HepG2 (cell line): Measurements from ENCODE around the gene DNAJC5. TPM values are rescaled to one million over a fixed set of nuclear protein-coding genes. Genes with fewer than 3 reads are reported as not detected.

Experiments used
- ATAC-seq: fragments of 200-7000 bp; cut with Tn5 transposase; 3 replicates; pipeline ENCODE4 v1.9.1; 2020; ENCODE audit warnings: mild to moderate bottlenecking, moderate library complexity
- BruUV-seq: library from RNA; stranded (reverse); fragments of 400-500 nt; replicated peaks from 2 replicates; lab custom pipeline; 2021; lab: Mats Ljungman, UMichigan
- CTCF ChIA-PET: fragments of 300-600 bp; formaldehyde crosslinking; extraction: SDS; loops from one replicate; lab custom pipeline; 2021; ENCODE audit warnings: low total read pairs, inconsistent platforms, low intra/inter-chr PET ratio; lab: Yijun Ruan, JAX
- POLR2A ChIA-PET: fragments of 350-600 bp; sonication (Branson Sonifier 250); formaldehyde crosslinking; loops from one replicate; lab custom pipeline; 2020; ENCODE audit warnings: antibody characterized with exemption, inconsistent platforms; lab: Yijun Ruan, JAX
- DNase-seq: peaks from one replicate; pipeline ENCODE4 v3.0.0-alpha.2; 2015; ENCODE audit warnings: low spot score
- FAIRE-seq: peaks from 3 replicates; lab custom pipeline; 2011; peaks lifted over from hg19 to GRCh38; lab: Jason Lieb, UNC
- H2AFZ ChIP-seq: one replicate; pipeline ENCODE4 v1.6.1; 2011; ENCODE audit warnings: low read length, inconsistent platforms
- H3K27ac ChIP-seq: fragments of 300-600 bp; 3 replicates; pipeline ENCODE4 v1.8.0; 2011; ENCODE audit warnings: mixed run types, mild to moderate bottlenecking, mixed read lengths, low read length, inconsistent platforms; ENCODE audit not compliant: insufficient read depth; ENCODE audit errors: extremely low read length
- H3K27me3 ChIP-seq, 2 experiments: fragments of 200-600 bp in 1 of 2; 2 replicates in 1 of 2; 3 replicates in 1 of 2; pipeline versions ENCODE4 v1.6.0 to v1.8.0; 2011; ENCODE audit warnings: low read length in 2 of 2, mild to moderate bottlenecking in 2 of 2, moderate library complexity in 2 of 2, inconsistent platforms in 1 of 2; ENCODE audit not compliant: insufficient read depth in 2 of 2, control insufficient read depth in 1 of 2
- H3K36me3 ChIP-seq, 2 experiments: fragments of 200-600 bp in 1 of 2; replicated peaks in 1 of 2; 2 replicates in 1 of 2; 3 replicates in 1 of 2; pipeline versions ENCODE4 v1.5.1 to v1.8.0; 2011; ENCODE audit warnings: low read length in 2 of 2, inconsistent platforms in 1 of 2; ENCODE audit not compliant: insufficient read depth in 2 of 2, control insufficient read depth in 1 of 2
- H3K4me1 ChIP-seq: 2 replicates; pipeline ENCODE4 v1.5.1; 2012; ENCODE audit warnings: low read length, inconsistent platforms; ENCODE audit not compliant: insufficient read depth
- H3K4me2 ChIP-seq: 2 replicates; pipeline ENCODE4 v1.6.0; 2011; ENCODE audit warnings: low read depth, low read length, inconsistent platforms
- H3K4me3 ChIP-seq, 3 experiments: fragments of 200-600 bp in 1 of 3; sonication (generic), shearing (Covaris generic) in 1 of 3; replicated peaks in 1 of 3; 2 replicates each; pipeline ENCODE4 v1.5.1; 2011 to 2016; ENCODE audit warnings: low read length in 3 of 3, inconsistent platforms in 2 of 3, low read depth in 2 of 3, mild to moderate bottlenecking in 2 of 3, control low read depth in 1 of 3, mixed read lengths in 1 of 3; ENCODE audit not compliant: insufficient read depth in 1 of 3
- H3K79me2 ChIP-seq: one replicate; pipeline ENCODE4 v1.6.1; 2011; ENCODE audit warnings: low read length, inconsistent platforms; ENCODE audit not compliant: insufficient read depth
- H3K9ac ChIP-seq: 2 replicates; pipeline ENCODE4 v1.6.0; 2011; ENCODE audit warnings: mild to moderate bottlenecking, low read depth, low read length, inconsistent platforms; ENCODE audit not compliant: insufficient read depth
- H3K9me3 ChIP-seq: 2 replicates; pipeline ENCODE4 v1.5.1; 2012; ENCODE audit warnings: mild to moderate bottlenecking, low read length
- H4K20me1 ChIP-seq: 2 replicates; pipeline ENCODE4 v1.6.0; 2011; ENCODE audit warnings: inconsistent platforms, mild to moderate bottlenecking, low read length, moderate library complexity; ENCODE audit not compliant: insufficient read depth
- AGO2 ChIP-seq: fragments of 200-400 bp; formaldehyde crosslinking; optimal IDR thresholded peaks from 2 replicates; pipeline ENCODE3; 2017; ENCODE audit warnings: mild to moderate bottlenecking, low read depth, low read length, moderate library complexity
- IRX3 ChIP-seq: sonication (generic); formaldehyde crosslinking; IDR thresholded peaks from 2 replicates; pipeline ENCODE4 v1.8.1; 2023; ENCODE audit warnings: mild to moderate bottlenecking, low read depth, missing genetic modification reagents, borderline replicate concordance
- MYC ChIP-seq: sonication (generic); formaldehyde crosslinking; IDR thresholded peaks from 2 replicates; pipeline ENCODE4 v1.9.0; 2021; ENCODE audit warnings: missing genetic modification reagents, borderline replicate concordance
- NFRKB ChIP-seq: fragments of 450-650 bp; IDR thresholded peaks from 2 replicates; pipeline ENCODE4 v1.6.1; 2017
- NRL ChIP-seq: sonication (generic); formaldehyde crosslinking; IDR thresholded peaks from 2 replicates; pipeline ENCODE4 v1.5.0; 2020; ENCODE audit warnings: missing genetic modification reagents, mild to moderate bottlenecking, moderate library complexity, borderline replicate concordance
- RAD51 ChIP-seq: fragments of 450-650 bp; IDR thresholded peaks from 2 replicates; pipeline ENCODE4 v1.6.1; 2016; ENCODE audit warnings: borderline replicate concordance
- RBFOX2 ChIP-seq: fragments of 200-400 bp; formaldehyde crosslinking; IDR thresholded peaks from 2 replicates; pipeline ENCODE4 v1.6.1; 2017; ENCODE audit warnings: low read depth, mild to moderate bottlenecking, low read length
- REXO4 ChIP-seq: sonication (generic); formaldehyde crosslinking; IDR thresholded peaks from 2 replicates; pipeline ENCODE4 v1.8.0; 2022; ENCODE audit warnings: missing genetic modification reagents, mild to moderate bottlenecking, borderline replicate concordance
- SIX4 ChIP-seq: sonication (generic); formaldehyde crosslinking; IDR thresholded peaks from 2 replicates; pipeline ENCODE4 v1.4.0; 2020; ENCODE audit warnings: missing genetic modification reagents
- SMYD3 ChIP-seq: sonication (generic); formaldehyde crosslinking; IDR thresholded peaks from 2 replicates; pipeline ENCODE4 v1.8.1; 2023; ENCODE audit warnings: mild to moderate bottlenecking, missing genetic modification reagents
- ZBTB3 ChIP-seq: sonication (generic); formaldehyde crosslinking; IDR thresholded peaks from 2 replicates; pipeline ENCODE4 v1.4.0; 2020; ENCODE audit warnings: low read depth, mild to moderate bottlenecking, moderate library complexity, missing genetic modification reagents, borderline replicate concordance
- ZNF253 ChIP-seq: sonication (generic); formaldehyde crosslinking; IDR thresholded peaks from 2 replicates; pipeline ENCODE4 v1.8.0; 2022; ENCODE audit warnings: mild to moderate bottlenecking, missing genetic modification reagents, borderline replicate concordance
- ZNF687 ChIP-seq: sonication (generic); formaldehyde crosslinking; IDR thresholded peaks from 2 replicates; pipeline ENCODE4 v1.5.1; 2020; ENCODE audit warnings: mild to moderate bottlenecking, missing genetic modification reagents, moderate library complexity
- ZNF704 ChIP-seq: sonication (generic); formaldehyde crosslinking; IDR thresholded peaks from 2 replicates; pipeline ENCODE4 v1.8.1; 2023; ENCODE audit warnings: mild to moderate bottlenecking, inconsistent platforms, moderate library complexity, missing genetic modification reagents, borderline replicate concordance
- ZNF768 ChIP-seq: sonication (generic); formaldehyde crosslinking; IDR thresholded peaks from 2 replicates; pipeline ENCODE4 v1.4.0; 2020; ENCODE audit warnings: missing genetic modification reagents
- ZSCAN21 ChIP-seq: sonication (generic); formaldehyde crosslinking; IDR thresholded peaks from 2 replicates; pipeline ENCODE4 v1.8.0; 2022; ENCODE audit warnings: mild to moderate bottlenecking, missing genetic modification reagents, moderate library complexity, borderline replicate concordance
- WGBS: methylation state at CpG from one replicate; pipeline ENCODE4 v1.1.6; 2017; ENCODE audit warnings: low lambda C conversion rate; 5-methylcytosine and 5-hydroxymethylcytosine counted together
- in situ Hi-C: cut with HindIII; loops from 2 replicates; pipeline ENCODE4 v1.10.0; 2017; ENCODE audit warnings: low pct_unique_long_range_greater_than_20kb; ENCODE audit not compliant: extremely low pct_ligation_motif_present
- intact Hi-C: fragments of 100-400 bp; cut with micrococcal nuclease; formaldehyde crosslinking; loops from one replicate; pipeline ENCODE4 v1.10.0; 2022; ENCODE audit not compliant: unreplicated experiment
- polyA plus RNA-seq, 8 experiments: library from polyadenylated mRNA; depleted of rRNA in 3 of 8; stranded (reverse) in 7 of 8; unstranded in 1 of 8; fragments of >200 nt; fragmentation: Illumina TruSeq in 4 of 8; extraction: Trizol in 4 of 8; gene quantifications; 2 replicates each; pipeline versions ENCODE4 v1.2.1 to v1.2.3, GENCODE V29; 2011 to 2016; ENCODE audit warnings: low read depth in 4 of 8, missing spikeins in 1 of 8, mixed read lengths in 1 of 8; ENCODE audit not compliant: insufficient read depth in 1 of 8
- total RNA-seq, 5 experiments: library from RNA; depleted of rRNA; stranded (reverse); fragments of >200 nt; fragmentation: Illumina TruSeq; extraction: Trizol; gene quantifications; 2 replicates each; pipeline ENCODE4 v1.2.3, GENCODE V29; 2016; ENCODE audit warnings: low read depth in 1 of 5

Gene DNAJC5
- total and polyA plus RNA-seq, 2 of the 13 experiments (the other 11 are each of a cell fraction or from before 2014, with no cell fraction given): 42.8 to 64.5 TPM

- 98% methylated on average over 25 of the region's 25 CpGs for WGBS
- no peak overlapping the region for H3K4me3 ChIP-seq
- TF ChIP-seq NRL (CRISPR knock-in tag): peak; percentile 30; the same call in 1 of the 2 replicates
- no peak for TF ChIP-seq SIX4 (CRISPR knock-in tag)
- TF ChIP-seq ZSCAN21 (CRISPR knock-in tag): peak; percentile 30; the same call in 1 of the 2 replicates
- no peak for TF ChIP-seq IRX3 (CRISPR knock-in tag)
- peak; percentile 41 for TF ChIP-seq AGO2
- 0 out of 2 replicates have a peak, but pooled peaks have one; percentile 46 for TF ChIP-seq ZNF253 (CRISPR knock-in tag)
- peak; percentile 23; the same call in 1 of the 2 replicates for TF ChIP-seq ZNF687 (CRISPR knock-in tag)
- no peak for TF ChIP-seq SMYD3 (CRISPR knock-in tag)
- peak; percentile 33; the same call in 1 of the 2 replicates for TF ChIP-seq ZNF768 (CRISPR knock-in tag)
- TF ChIP-seq NFRKB: no peak
- no peak for TF ChIP-seq ZNF704 (CRISPR knock-in tag)
- TF ChIP-seq REXO4 (CRISPR knock-in tag): 0 out of 2 replicates have a peak, but pooled peaks have one; percentile 27
- peak; percentile 37; the same call in 1 of the 2 replicates for TF ChIP-seq MYC (CRISPR knock-in tag)
- TF ChIP-seq ZBTB3 (CRISPR knock-in tag): no peak
- TF ChIP-seq RAD51: no peak
- TF ChIP-seq RBFOX2: 0 out of 2 replicates have a peak, but pooled peaks have one; percentile 30
- TF ChIP-seq, all 625 proteins: peak for 9
- no peak for ATAC-seq
- no TSS peak for BruUV-seq
- intact Hi-C loops: no loop called here
- ChIA-PET CTCF (no interaction called here), POLR2A (no interaction called here)
- H4K20me1 ChIP-seq: peaks cover 20% of the 10 kb centered on the region; the same call in 1 of the 2 replicates
- peaks cover 7% of the 10 kb centered on the region for H3K4me1 ChIP-seq
- in situ Hi-C loops: no loop called here
- no peaks in the 10 kb centered on the region; a peak in 1 of 5 replicates for H3K27me3 ChIP-seq
- H3K9ac ChIP-seq: no peak overlapping the region
- H3K79me2 ChIP-seq: peaks cover 7% of the 10 kb centered on the region
- H3K4me2 ChIP-seq: no peak overlapping the region
- no peak for FAIRE-seq
- H3K27ac ChIP-seq: no peak overlapping the region
- no peaks in the 10 kb centered on the region for H3K9me3 ChIP-seq
- no peak overlapping the region for H2AFZ ChIP-seq
- peaks cover 45 to 65% of the 10 kb centered on the region in 2 experiments for H3K36me3 ChIP-seq
- DNase-seq: no peak
Measured at GRCh38 chr20:63889241-63890200, 5.4 kb upstream of the DNAJC5 start.
